ENCODE data around the gene BAHCC1.

DNA sequence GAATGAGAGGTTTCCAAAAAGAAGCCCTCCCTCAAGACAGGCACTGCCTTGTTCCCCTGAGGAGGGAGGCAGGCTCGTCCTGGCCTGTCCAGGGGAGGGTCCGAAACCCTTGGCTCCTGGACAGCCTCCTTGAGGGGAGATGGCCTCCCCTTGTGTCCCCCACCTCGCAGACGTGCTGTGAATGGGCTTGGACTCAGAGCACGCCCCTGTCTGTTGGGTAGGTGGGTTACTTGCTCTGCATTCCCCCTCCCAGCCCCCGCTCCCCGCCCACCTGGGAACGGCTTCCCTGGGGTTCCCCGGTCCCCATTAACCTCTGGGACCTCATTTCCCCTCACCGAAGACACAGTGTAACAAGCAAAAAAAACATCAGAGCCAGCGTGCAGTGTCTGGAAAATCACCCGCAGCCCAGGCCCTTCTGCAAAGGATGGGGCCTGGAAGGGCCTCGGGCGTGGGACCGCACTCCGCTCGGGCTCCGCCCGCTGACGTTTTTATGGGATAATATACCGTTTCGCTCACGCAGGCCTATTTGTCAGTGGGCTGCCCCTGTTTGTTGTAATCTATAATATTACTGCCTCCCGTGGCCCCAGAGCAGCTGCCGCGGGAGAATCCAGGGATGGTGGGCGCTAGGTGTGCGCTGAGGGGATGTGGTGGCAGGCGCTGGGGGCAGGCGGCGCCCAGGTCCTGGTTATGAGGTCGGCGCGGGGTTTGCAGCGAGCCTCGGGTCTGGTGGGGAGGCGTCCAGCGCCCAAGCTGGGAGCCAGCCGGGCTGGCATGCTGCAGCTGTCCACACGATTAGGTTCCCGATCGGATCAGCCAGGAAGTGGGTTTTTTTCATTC is 11.1 kb downstream of the BAHCC1 start:
- TF ChIP-seq, protein P1, sequence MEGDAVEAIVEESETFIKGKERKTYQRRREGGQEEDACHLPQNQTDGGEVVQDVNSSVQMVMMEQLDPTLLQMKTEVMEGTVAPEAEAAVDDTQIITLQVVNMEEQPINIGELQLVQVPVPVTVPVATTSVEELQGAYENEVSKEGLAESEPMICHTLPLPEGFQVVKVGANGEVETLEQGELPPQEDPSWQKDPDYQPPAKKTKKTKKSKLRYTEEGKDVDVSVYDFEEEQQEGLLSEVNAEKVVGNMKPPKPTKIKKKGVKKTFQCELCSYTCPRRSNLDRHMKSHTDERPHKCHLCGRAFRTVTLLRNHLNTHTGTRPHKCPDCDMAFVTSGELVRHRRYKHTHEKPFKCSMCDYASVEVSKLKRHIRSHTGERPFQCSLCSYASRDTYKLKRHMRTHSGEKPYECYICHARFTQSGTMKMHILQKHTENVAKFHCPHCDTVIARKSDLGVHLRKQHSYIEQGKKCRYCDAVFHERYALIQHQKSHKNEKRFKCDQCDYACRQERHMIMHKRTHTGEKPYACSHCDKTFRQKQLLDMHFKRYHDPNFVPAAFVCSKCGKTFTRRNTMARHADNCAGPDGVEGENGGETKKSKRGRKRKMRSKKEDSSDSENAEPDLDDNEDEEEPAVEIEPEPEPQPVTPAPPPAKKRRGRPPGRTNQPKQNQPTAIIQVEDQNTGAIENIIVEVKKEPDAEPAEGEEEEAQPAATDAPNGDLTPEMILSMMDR (IDR thresholded peaks at IDR 0.05) = no peak
- TF ChIP-seq POLR2A (IDR thresholded peaks at IDR 0.05) = no peak
- no peak for TF ChIP-seq POLR2AphosphoS5 (IDR thresholded peaks at IDR 0.05)
